Gastrocnemius medialis (tissue), 4 donors: ENCODE results near the gene GUK1. TPM values are rescaled to one million over a fixed set of nuclear protein-coding genes. Genes with fewer than 3 reads are reported as not detected.
A peak's percentile ranks its signal among the peaks of the same experiment; 100 is the strongest.
"Not testable (repeated sequence)": the region's sequence is repeated elsewhere in the genome, so short reads cannot be mapped to it uniquely, and the experiment has no call there.

Experiments
- ATAC-seq, 2 donors: fragments of 150-250 bp; one replicate each; pipeline ENCODE4 v1.9.1; 2016
- DNase-seq, 2 donors: peaks; one replicate each; pipeline ENCODE4 v3.0.0-alpha.2; 2019
- H3K27ac ChIP-seq, 4 donors: fragments of 200-600 bp; sonication (generic); 1 replicate in 1 of 4; 2 replicates in 3 of 4; pipeline ENCODE4 v1.5.1; 2016 to 2018; ENCODE audit warnings: mild to moderate bottlenecking in 2 of 4, moderate library complexity in 1 of 4
- H3K27me3 ChIP-seq, 3 donors: fragments of 200-600 bp; sonication (generic) in 2 of 3; 1 replicate in 1 of 3; 2 replicates in 2 of 3; pipeline versions ENCODE4 v1.5.1 to v1.6.0; 2016 to 2019; ENCODE audit warnings: mild to moderate bottlenecking in 1 of 3, moderate library complexity in 1 of 3
- H3K36me3 ChIP-seq, 2 donors: fragments of 200-600 bp; sonication (generic) in 1 of 2; one replicate each; pipeline ENCODE4 v1.5.1; 2017 to 2018
- H3K4me1 ChIP-seq, 2 donors: fragments of 200-600 bp; sonication (generic) in 1 of 2; one replicate each; pipeline ENCODE4 v1.5.1; 2016 to 2017; ENCODE audit warnings: mild to moderate bottlenecking in 2 of 2
- H3K4me3 ChIP-seq, 4 donors: fragments of 200-600 bp; sonication (generic) in 3 of 4; 1 replicate in 1 of 4; 2 replicates in 3 of 4; pipeline ENCODE4 v1.5.1; 2016 to 2019; ENCODE audit warnings: mild to moderate bottlenecking in 2 of 4
- H3K9me3 ChIP-seq, 3 donors: fragments of 200-600 bp; sonication (generic) in 2 of 3; 1 replicate in 1 of 3; 2 replicates in 2 of 3; pipeline ENCODE4 v1.5.1; 2016 to 2019
- CTCF ChIP-seq, 5 experiments: fragments of 450-650 bp in 3 of 5; fragments of 200-600 bp in 2 of 5; sonication (generic) in 2 of 5; IDR thresholded peaks in 4 of 5; conservative IDR thresholded peaks in 1 of 5; 1 replicate in 4 of 5; 2 replicates in 1 of 5; pipeline ENCODE4 v1.5.1; 2016 to 2019; ENCODE audit warnings: antibody characterized with exemption in 5 of 5, mild to moderate bottlenecking in 3 of 5, moderate library complexity in 3 of 5
- POLR2A ChIP-seq, 2 donors: fragments of 450-650 bp; IDR thresholded peaks; one replicate each; pipeline ENCODE4 v1.6.1; 2017; ENCODE audit warnings: antibody characterized with exemption in 2 of 2, mild to moderate bottlenecking in 2 of 2, moderate library complexity in 2 of 2
- in situ Hi-C, 4 donors: fragments of 200-750 bp; cut with MboI; loops; one replicate each; pipeline versions ENCODE4 v1.15.0 to v1.8.0; 2017; ENCODE audit warnings: low sequenced_read_pairs in 4 of 4
- intact Hi-C: fragments of 100-400 bp; cut with DNase I; formaldehyde crosslinking; loops from one replicate; pipeline ENCODE4 v1.15.1; 2023; ENCODE audit warnings: low total_unique reads
- total RNA-seq, 4 donors: library from RNA; depleted of rRNA; stranded (reverse); fragments of >200 nt; gene quantifications; one replicate each; pipeline versions ENCODE4 v1.1.0 to v1.2.3, GENCODE V29; 2016

The GUK1 gene
- total RNA-seq, 4 donors from 2014 or later, result 161 to 230 (median 183) TPM

DNA sequence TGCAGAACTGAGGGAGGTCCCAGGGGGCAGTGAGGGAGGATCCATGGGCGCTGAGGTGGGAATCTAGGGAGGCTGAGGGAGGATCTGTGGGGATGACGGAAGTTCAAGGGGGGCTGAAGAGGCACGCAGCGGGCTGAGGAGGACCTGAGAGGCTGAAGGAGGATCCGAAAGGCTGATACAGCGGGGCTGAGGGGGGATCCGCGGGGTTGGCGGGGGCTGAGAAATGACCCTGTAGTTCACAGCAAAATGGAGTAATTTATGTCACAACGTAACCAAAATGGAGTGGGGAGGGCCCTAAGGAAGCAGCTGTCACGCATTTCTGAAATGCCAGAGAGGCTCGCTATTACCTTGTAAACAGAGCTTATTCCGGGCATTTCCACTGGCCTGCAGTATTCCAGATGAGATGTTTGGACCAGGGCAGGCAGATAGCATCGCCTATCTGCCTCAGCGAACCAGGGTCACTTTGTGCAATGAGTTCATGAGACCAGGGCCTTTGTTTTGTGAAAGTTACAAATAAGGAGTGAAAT, 30.1 kb upstream of the GUK1 start:
- Histone ChIP-seq H3K27me3 (no peaks in the 10 kb centered on the region), H3K36me3 (peaks cover 0 to 17% of the 10 kb centered on the region in 2 donors), H3K4me3 (peak overlapping the region; percentile 73 to 100 (median 79)), H3K27ac (peak overlapping the region; percentile 86 to 96 (median 92)), H3K4me1 (peaks cover 14 to 20% of the 10 kb centered on the region in 2 donors), H3K9me3 (no peaks in the 10 kb centered on the region)
- intact Hi-C loops (loop anchor here (1.0 to 10.0 kb wide), 3 partner anchors 30 to 375 kb away; partner anchors contain the start of genes GUK1, RNF187 and TRIM11), in situ Hi-C loops (no loop called here)
- no peak for ATAC-seq
- TF ChIP-seq CTCF (IDR thresholded peaks at IDR 0.05 in 4 of 5, conservative IDR thresholded peaks at IDR 0.05 in 1 of 5), result no peak
- TF ChIP-seq POLR2A (IDR thresholded peaks at IDR 0.05), result no peak
- no peak for DNase-seq

DNA sequence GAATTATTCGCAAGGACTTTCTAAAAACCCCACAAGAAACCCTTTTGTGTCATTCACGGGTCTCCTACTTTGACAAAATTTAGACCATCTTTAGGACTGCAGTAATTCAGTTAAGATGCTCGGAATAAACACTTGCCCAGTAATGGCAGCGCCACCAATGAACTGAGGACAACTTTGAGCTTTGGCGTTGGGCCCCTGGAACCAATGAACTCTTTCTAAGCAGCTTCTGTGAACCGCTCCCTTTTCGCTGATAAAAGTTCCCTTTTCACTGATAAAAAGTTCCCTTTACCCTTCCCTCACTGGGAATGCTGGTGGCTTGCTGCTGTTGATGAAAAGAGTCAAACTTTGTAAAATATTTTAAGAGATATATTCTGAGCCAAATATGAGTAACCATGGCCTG, 29.5 kb upstream of the GUK1 start:
- Histone ChIP-seq H3K4me3 (no peak overlapping the region), H3K4me1 (peaks cover 14 to 20% of the 10 kb centered on the region in 2 donors), H3K27ac (peak overlapping the region in 1 of 4 donors; percentile 92), H3K27me3 (no peaks in the 10 kb centered on the region), H3K36me3 (peaks cover 0 to 17% of the 10 kb centered on the region in 2 donors), H3K9me3 (no peaks in the 10 kb centered on the region)
- no peak for ATAC-seq
- in situ Hi-C loops, result no loop called here
- TF ChIP-seq POLR2A (IDR thresholded peaks at IDR 0.05) (no peak), CTCF (IDR thresholded peaks at IDR 0.05 in 4 of 5, conservative IDR thresholded peaks at IDR 0.05 in 1 of 5) (no peak)
- intact Hi-C loops, result no loop called here
- no peak for DNase-seq

GRCh38 chr1:228111315-228111714, 28.8 kb upstream of the GUK1 start:
- H3K36me3 ChIP-seq, DNase-seq, ATAC-seq, intact Hi-C loops, in situ Hi-C loops, H3K4me3 ChIP-seq, H3K27ac ChIP-seq, H3K9me3 ChIP-seq, H3K27me3 ChIP-seq: not testable (repeated sequence)
- H3K4me1 ChIP-seq, result peaks cover 14 to 20% of the 10 kb centered on the region in 2 donors

- no peaks in the 10 kb centered on the region for H3K27me3 ChIP-seq
- H3K4me1 ChIP-seq, result peaks cover 14 to 20% of the 10 kb centered on the region in 2 donors
- no peaks in the 10 kb centered on the region for H3K9me3 ChIP-seq
- in situ Hi-C loops, result no loop called here
- TF ChIP-seq POLR2A (IDR thresholded peaks at IDR 0.05), result no peak
- no peak for TF ChIP-seq CTCF (IDR thresholded peaks at IDR 0.05 in 4 of 5, conservative IDR thresholded peaks at IDR 0.05 in 1 of 5)
- intact Hi-C loops, result no loop called here
- DNase-seq (no peak), ATAC-seq (no peak)
- peaks cover 0 to 1% of the 10 kb centered on the region in 2 donors for H3K36me3 ChIP-seq
- H3K4me3 ChIP-seq, result no peak overlapping the region
- H3K27ac ChIP-seq, result no peak overlapping the region
Observed at GRCh38 chr1:228112167-228112566, 27.9 kb upstream of the GUK1 start.

GRCh38 chr1:228112617-228113016, 27.5 kb upstream of the GUK1 start:
- no peak overlapping the region for H3K4me3 ChIP-seq
- intact Hi-C loops (no loop called here), in situ Hi-C loops (no loop called here)
- H3K36me3 ChIP-seq, result no peaks in the 10 kb centered on the region
- TF ChIP-seq CTCF (IDR thresholded peaks at IDR 0.05 in 4 of 5, conservative IDR thresholded peaks at IDR 0.05 in 1 of 5), result no peak
- TF ChIP-seq POLR2A (IDR thresholded peaks at IDR 0.05), result no peak
- peaks cover 14 to 20% of the 10 kb centered on the region in 2 donors for H3K4me1 ChIP-seq
- H3K27ac ChIP-seq, result no peak overlapping the region
- no peaks in the 10 kb centered on the region for H3K9me3 ChIP-seq
- H3K27me3 ChIP-seq, result no peaks in the 10 kb centered on the region
- no peak for ATAC-seq
- no peak for DNase-seq
